Measurements from ENCODE around the gene MCRIP2.

The MCRIP2 gene

GRCh38 chr16:669666-670065 is 28.0 kb downstream of the MCRIP2 start:
- no peak for DNase-seq (ENCODE audit: low read depth, low spot score)

- DNase-seq (ENCODE audit: low read depth, low spot score) = no peak
These were observed 29.1 kb downstream of the MCRIP2 start for GRCh38 chr16:670485-671352.

- DNase-seq (ENCODE audit: low read depth, low spot score) = no peak
These were observed 29.9 kb downstream of the MCRIP2 start for GRCh38 chr16:671353-672131.

- no peak for DNase-seq (ENCODE audit: low read depth, low spot score)
These were observed 30.7 kb downstream of the MCRIP2 start for GRCh38 chr16:672371-672770.

GRCh38 chr16:672851-673250 is 31.2 kb downstream of the MCRIP2 start:
- DNase-seq (ENCODE audit: low read depth, low spot score) = no peak

- no peak for DNase-seq (ENCODE audit: low read depth, low spot score)
These were observed 31.9 kb downstream of the MCRIP2 start for GRCh38 chr16:673399-673991.

- no peak for DNase-seq (ENCODE audit: low read depth, low spot score)
These were observed 32.7 kb downstream of the MCRIP2 start for GRCh38 chr16:674214-674881.

- DNase-seq (ENCODE audit: low read depth, low spot score) = peak; percentile 66
These were observed 33.6 kb downstream of the MCRIP2 start, which contains the start of gene RHBDL1 for GRCh38 chr16:674968-675883. TSS of gene RHBDL1 (plus strand) at chr16:675671. CDS start at chr16:675791, 120 bp downstream.

- no peak for DNase-seq (ENCODE audit: low read depth, low spot score)
These were observed 34.4 kb downstream of the MCRIP2 start for GRCh38 chr16:675884-676564.

- DNase-seq (ENCODE audit: low read depth, low spot score) = no peak
These were observed 34.9 kb downstream of the MCRIP2 start for GRCh38 chr16:676565-676902.

- DNase-seq (ENCODE audit: low read depth, low spot score) = no peak
These were observed 35.3 kb downstream of the MCRIP2 start for GRCh38 chr16:676913-677312.

GRCh38 chr16:677316-678190 is 35.9 kb downstream of the MCRIP2 start:
- no peak for DNase-seq (ENCODE audit: low read depth, low spot score)

GRCh38 chr16:678209-678857 is 36.7 kb downstream of the MCRIP2 start:
- DNase-seq (ENCODE audit: low read depth, low spot score) = no peak

- peak; percentile 82 for DNase-seq (ENCODE audit: low read depth, low spot score)
These were observed 37.5 kb downstream of the MCRIP2 start for GRCh38 chr16:678858-679813.

GRCh38 chr16:679814-680624 is 38.4 kb downstream of the MCRIP2 start, which contains the start of gene STUB1:
TSS of gene STUB1 (plus strand) at chr16:680410. CDS start at chr16:680526, 116 bp downstream.
- DNase-seq (ENCODE audit: low read depth, low spot score) = peak; percentile 89

GRCh38 chr16:680625-680945 is 39.0 kb downstream of the MCRIP2 start:
- no peak for DNase-seq (ENCODE audit: low read depth, low spot score)

Data from ELF-1 (cell line).